Ovary (tissue), 3 donors: ENCODE results near the gene PRPSAP1.

Experiments
- EP300 ChIP-seq: sonication (generic); formaldehyde crosslinking; IDR thresholded peaks from one replicate; pipeline ENCODE4 v1.6.1; 2017; ENCODE audit warnings: antibody characterized with exemption
- TF ChIP-seq, protein P1 (sequence below), 3 donors: fragments of 450-650 bp in 2 of 3; fragments of 200-600 bp in 1 of 3; IDR thresholded peaks; one replicate each; pipeline versions ENCODE4 v1.5.1 to v1.8.0; 2016 to 2022; ENCODE audit warnings: antibody characterized with exemption in 3 of 3, mild to moderate bottlenecking in 1 of 3
- donor health status: DM: no; HTN: no; CAD: no.

DNA sequence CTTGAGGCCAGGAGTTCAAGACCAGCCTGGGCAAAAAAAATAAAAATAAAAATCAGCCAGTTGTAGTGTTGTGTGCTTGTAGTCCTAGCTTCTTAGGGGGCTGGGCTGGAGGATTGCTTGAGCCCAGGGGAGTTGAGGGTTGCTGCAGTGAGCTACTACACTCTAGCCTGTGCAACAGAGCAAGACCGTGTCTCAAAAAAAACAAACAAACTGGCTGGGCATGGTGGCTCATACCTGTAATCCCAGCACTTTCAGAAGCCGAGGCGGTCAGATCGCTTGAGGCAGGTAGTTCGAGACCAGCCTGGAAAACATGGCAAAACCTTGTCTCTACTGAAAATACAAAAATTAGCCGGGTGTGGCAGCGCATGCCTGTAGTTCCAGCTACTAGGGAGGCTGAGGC lies 93.5 kb downstream of the PRPSAP1 start:
- TF ChIP-seq, protein P1, sequence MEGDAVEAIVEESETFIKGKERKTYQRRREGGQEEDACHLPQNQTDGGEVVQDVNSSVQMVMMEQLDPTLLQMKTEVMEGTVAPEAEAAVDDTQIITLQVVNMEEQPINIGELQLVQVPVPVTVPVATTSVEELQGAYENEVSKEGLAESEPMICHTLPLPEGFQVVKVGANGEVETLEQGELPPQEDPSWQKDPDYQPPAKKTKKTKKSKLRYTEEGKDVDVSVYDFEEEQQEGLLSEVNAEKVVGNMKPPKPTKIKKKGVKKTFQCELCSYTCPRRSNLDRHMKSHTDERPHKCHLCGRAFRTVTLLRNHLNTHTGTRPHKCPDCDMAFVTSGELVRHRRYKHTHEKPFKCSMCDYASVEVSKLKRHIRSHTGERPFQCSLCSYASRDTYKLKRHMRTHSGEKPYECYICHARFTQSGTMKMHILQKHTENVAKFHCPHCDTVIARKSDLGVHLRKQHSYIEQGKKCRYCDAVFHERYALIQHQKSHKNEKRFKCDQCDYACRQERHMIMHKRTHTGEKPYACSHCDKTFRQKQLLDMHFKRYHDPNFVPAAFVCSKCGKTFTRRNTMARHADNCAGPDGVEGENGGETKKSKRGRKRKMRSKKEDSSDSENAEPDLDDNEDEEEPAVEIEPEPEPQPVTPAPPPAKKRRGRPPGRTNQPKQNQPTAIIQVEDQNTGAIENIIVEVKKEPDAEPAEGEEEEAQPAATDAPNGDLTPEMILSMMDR (IDR thresholded peaks at IDR 0.05): no peak
- no peak for TF ChIP-seq EP300
